ENCODE results near the gene RFPL2.

- TF ChIP-seq CTCF (IDR thresholded peaks at IDR 0.05; ENCODE audit: borderline replicate concordance, extremely low read depth, low read length, poor library complexity, severe bottlenecking): no peak
- no peak for TF ChIP-seq EZH2 (IDR thresholded peaks at IDR 0.05; ENCODE audit: borderline replicate concordance, low read depth, low read length, severe bottlenecking)
Observed at GRCh38 chr22:32211011-32211410, 6.1 kb upstream of the RFPL2 start.

Data from DND-41 (cell line).